Measurements from ENCODE around the gene UMAD1. TPM values are rescaled to one million over a fixed set of nuclear protein-coding genes. Genes with fewer than 3 reads are reported as not detected.

UMAD1 gene
- total RNA-seq, 6 experiments from 2014 or later: 7.6 to 15.3 (median 9.5) TPM

DNA sequence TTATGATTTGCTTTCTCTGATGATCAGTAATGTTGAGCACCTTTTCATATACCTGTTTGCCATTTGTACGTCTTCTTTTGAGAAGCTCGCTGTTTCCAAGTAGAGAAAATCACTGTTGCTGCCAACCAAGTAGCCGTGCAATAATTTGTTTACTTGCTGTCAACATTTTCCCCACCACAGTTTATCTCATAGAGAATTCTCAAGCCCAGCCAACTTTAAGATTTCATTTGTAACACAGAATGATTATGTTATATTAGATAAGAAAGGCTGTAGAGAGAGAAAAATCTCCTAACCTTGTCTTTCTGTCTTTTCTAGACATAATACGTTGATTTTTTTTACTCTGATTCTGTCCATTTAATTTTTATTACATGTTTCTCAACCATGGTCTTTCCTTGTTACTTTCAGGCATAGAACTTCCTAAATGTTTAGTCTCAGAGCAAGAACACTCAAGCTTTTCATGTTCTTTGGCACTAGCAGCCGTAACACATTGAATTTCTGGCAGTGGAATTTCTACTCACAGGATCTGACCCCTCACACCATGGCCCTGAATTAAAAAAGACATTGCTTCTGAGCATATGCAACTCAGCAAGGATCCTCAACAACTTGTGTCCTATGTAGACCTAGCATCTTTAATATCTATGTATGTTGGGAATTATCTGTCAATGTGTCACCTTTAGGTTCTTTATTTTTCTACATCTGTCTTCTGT, 54.7 kb downstream of the UMAD1 start:
- Histone ChIP-seq H3K27me3 (no peaks in the 10 kb centered on the region), H3K9me3 (no peaks in the 10 kb centered on the region), H3K4me3 (no peak overlapping the region), H3K27ac (no peak overlapping the region), H3K36me3 (no peaks in the 10 kb centered on the region), H3K4me1 (peaks cover 0 to 13% (median 0%) of the 10 kb centered on the region in 4 donors)
- ATAC-seq (no peak), DNase-seq (no peak)
- intact Hi-C loops (cut with DNase I): no loop called here
- no peak for TF ChIP-seq CTCF (IDR thresholded peaks at IDR 0.05)
- TF ChIP-seq POLR2A (IDR thresholded peaks at IDR 0.05): no peak
- 51% methylated on average over 5 of the region's 5 CpGs for WGBS (ENCODE audit: insufficient coverage, low coverage, low lambda C conversion rate, missing lambda C conversion rate)

- ATAC-seq (peak; percentile 79 to 90 (median 83)), DNase-seq (no peak)
- intact Hi-C loops (cut with DNase I): no loop called here
- TF ChIP-seq POLR2A (IDR thresholded peaks at IDR 0.05): no peak
- Histone ChIP-seq H3K4me3 (no peak overlapping the region), H3K9me3 (no peaks in the 10 kb centered on the region), H3K27ac (no peak overlapping the region), H3K36me3 (no peaks in the 10 kb centered on the region), H3K27me3 (no peaks in the 10 kb centered on the region), H3K4me1 (peaks cover 0 to 13% (median 0%) of the 10 kb centered on the region in 4 donors)
- WGBS (ENCODE audit: insufficient coverage, low coverage, low lambda C conversion rate, missing lambda C conversion rate): 33% methylated on average over 3 of the region's 3 CpGs
These were observed 56.0 kb downstream of the UMAD1 start for GRCh38 chr7:7696458-7697119.

DNA sequence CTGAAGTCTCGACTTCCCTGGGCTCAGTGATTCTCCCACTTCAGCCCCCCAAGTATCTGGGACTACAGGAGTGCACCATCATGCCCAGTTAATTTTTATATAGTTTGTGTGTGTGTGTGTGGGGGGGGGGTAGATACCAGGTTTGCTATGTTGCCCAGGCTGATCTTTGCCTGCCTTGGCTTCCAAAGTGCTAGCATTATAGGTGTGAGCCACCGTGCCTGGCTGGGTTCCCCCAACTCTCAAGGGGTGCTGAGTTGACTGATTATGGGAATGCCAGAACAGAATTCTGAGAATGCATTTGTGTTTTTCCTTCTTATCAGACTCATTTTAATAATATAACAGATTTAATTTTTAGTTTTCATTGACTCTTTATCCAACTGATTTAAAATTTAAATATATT, 58.4 kb downstream of the UMAD1 start:
- TF ChIP-seq CTCF (IDR thresholded peaks at IDR 0.05): no peak
- no peak for TF ChIP-seq POLR2A (IDR thresholded peaks at IDR 0.05)
- H3K9me3 ChIP-seq: no peaks in the 10 kb centered on the region
- ATAC-seq (no peak), DNase-seq (no peak)
- H3K27me3 ChIP-seq: no peaks in the 10 kb centered on the region
- intact Hi-C loops (cut with DNase I): no loop called here
- WGBS (ENCODE audit: insufficient coverage, low coverage, low lambda C conversion rate, missing lambda C conversion rate): 100% methylated on average over 2 of the region's 2 CpGs
- no peak overlapping the region for H3K4me3 ChIP-seq
- H3K36me3 ChIP-seq: no peaks in the 10 kb centered on the region
- no peak overlapping the region for H3K27ac ChIP-seq
- H3K4me1 ChIP-seq: peaks cover 0 to 13% (median 0%) of the 10 kb centered on the region in 4 donors

DNA sequence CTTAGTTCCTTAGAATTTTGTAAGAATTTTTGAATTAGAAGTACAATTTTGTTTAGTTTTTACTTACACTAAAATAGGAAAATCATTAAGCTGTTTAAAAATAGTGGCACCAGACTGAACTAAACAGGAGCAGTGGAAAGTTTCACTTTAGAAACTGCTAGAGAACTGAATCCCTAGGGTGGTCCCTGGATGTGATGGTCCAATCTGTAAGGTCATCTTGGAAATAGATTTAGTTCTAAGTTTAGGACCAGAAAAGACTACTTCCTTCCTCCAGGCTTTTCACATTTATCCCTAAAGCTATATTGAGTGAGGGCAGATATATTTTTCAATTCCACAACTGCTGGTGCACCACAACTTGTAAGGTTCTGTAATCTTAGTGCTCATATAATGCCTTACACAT, 58.8 kb downstream of the UMAD1 start:
- ATAC-seq (no peak), DNase-seq (no peak)
- Histone ChIP-seq H3K36me3 (no peaks in the 10 kb centered on the region), H3K27me3 (no peaks in the 10 kb centered on the region), H3K9me3 (no peaks in the 10 kb centered on the region), H3K27ac (no peak overlapping the region), H3K4me3 (no peak overlapping the region), H3K4me1 (peaks cover 0 to 13% (median 0%) of the 10 kb centered on the region in 4 donors)
- TF ChIP-seq POLR2A (IDR thresholded peaks at IDR 0.05): no peak
- intact Hi-C loops (cut with DNase I): no loop called here

DNA sequence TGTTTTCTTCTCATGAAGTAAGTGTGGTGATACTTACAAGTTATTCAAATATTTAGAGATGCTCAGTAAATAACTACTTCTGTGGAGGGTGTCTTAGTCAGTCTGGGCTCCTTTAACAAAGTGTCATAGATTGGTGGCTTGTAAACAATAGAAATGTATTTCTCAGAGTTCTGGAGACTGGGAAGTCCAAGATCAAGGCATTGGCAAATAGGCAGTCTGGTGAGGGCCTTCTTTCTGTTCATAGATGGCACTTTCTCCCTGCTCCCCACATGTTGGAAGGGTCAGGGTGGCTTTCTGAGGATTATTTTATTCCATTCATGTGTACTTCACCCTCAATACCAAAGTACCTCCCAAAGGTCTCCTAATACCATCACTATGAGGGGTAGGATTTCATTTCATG, 59.4 kb downstream of the UMAD1 start:
- H3K27ac ChIP-seq: no peak overlapping the region
- DNase-seq (no peak), ATAC-seq (no peak)
- H3K27me3 ChIP-seq: no peaks in the 10 kb centered on the region
- intact Hi-C loops (cut with DNase I): no loop called here
- H3K4me3 ChIP-seq: no peak overlapping the region
- no peak for TF ChIP-seq CTCF (IDR thresholded peaks at IDR 0.05)
- no peak for TF ChIP-seq POLR2A (IDR thresholded peaks at IDR 0.05)
- no peaks in the 10 kb centered on the region for H3K9me3 ChIP-seq
- H3K4me1 ChIP-seq: peaks cover 0 to 13% (median 0%) of the 10 kb centered on the region in 4 donors
- H3K36me3 ChIP-seq: no peaks in the 10 kb centered on the region
